ENCODE data around the gene DHX35.

- TF ChIP-seq, protein P1, sequence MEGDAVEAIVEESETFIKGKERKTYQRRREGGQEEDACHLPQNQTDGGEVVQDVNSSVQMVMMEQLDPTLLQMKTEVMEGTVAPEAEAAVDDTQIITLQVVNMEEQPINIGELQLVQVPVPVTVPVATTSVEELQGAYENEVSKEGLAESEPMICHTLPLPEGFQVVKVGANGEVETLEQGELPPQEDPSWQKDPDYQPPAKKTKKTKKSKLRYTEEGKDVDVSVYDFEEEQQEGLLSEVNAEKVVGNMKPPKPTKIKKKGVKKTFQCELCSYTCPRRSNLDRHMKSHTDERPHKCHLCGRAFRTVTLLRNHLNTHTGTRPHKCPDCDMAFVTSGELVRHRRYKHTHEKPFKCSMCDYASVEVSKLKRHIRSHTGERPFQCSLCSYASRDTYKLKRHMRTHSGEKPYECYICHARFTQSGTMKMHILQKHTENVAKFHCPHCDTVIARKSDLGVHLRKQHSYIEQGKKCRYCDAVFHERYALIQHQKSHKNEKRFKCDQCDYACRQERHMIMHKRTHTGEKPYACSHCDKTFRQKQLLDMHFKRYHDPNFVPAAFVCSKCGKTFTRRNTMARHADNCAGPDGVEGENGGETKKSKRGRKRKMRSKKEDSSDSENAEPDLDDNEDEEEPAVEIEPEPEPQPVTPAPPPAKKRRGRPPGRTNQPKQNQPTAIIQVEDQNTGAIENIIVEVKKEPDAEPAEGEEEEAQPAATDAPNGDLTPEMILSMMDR (tag by site-specific recombination; IDR thresholded peaks at IDR 0.05) = no peak
- TF ChIP-seq ZBTB21 (tag by site-specific recombination; IDR thresholded peaks at IDR 0.05) (no peak), ZNF24 (tag by site-specific recombination; IDR thresholded peaks at IDR 0.05) (no peak)
Measured at GRCh38 chr20:38975539-38976120, 13.5 kb downstream of the DHX35 start.

Measured in HEK293 (cell line).